ENCODE results near the gene GPRC5A. TPM values are rescaled to one million over a fixed set of nuclear protein-coding genes. Genes with fewer than 3 reads are reported as not detected.

Gene GPRC5A
- total and polyA plus RNA-seq, 7 donors: 2.1 to 75.5 (median 11.4) TPM

DNA sequence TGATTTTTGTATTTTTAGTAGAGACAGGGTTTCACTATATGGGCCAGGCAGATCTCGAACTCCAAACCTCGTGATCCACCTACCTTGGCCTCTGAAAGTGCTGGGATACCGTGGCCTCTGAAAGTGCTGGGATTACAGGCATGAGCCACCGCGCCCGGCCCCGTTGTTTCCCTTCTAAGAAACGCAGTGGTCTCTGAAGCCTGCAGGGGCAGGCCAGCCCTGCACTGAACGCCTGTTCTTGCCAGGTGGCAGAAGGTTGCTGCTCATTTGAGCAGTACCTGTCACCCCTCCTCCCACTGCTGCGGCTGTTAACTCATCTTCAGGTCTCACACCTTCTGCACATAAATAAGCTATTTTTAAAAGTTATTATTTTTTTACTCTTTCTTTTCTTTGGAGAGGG, 24.3 kb downstream of the GPRC5A start:
- H3K36me3 ChIP-seq: no peaks in the 10 kb centered on the region
- no peaks in the 10 kb centered on the region for H3K9me3 ChIP-seq
- WGBS, 2 donors: 83 to 87% methylated on average over 10 of the region's 10 CpGs
- no peak for TF ChIP-seq EP300 (IDR thresholded peaks at IDR 0.05)
- no peak for TF ChIP-seq POLR2A (IDR thresholded peaks at IDR 0.05)
- H3K4me1 ChIP-seq: peaks cover 0 to 3% (median 0%) of the 10 kb centered on the region in 4 donors
- no peak for DNase-seq
- no peak overlapping the region for H3K27ac ChIP-seq
- no peak overlapping the region for H3K4me3 ChIP-seq
- no peaks in the 10 kb centered on the region for H3K27me3 ChIP-seq
- intact Hi-C loops (cut with DNase I): loop anchor here (1.0 to 2.0 kb wide), 2 partner anchors 67 to 297 kb away; no protein-coding TSS in a partner anchor

- intact Hi-C loops (cut with DNase I): loop anchor here (1.0 to 2.0 kb wide), 2 partner anchors 66 to 296 kb away; no protein-coding TSS in a partner anchor
- H3K9me3 ChIP-seq: no peaks in the 10 kb centered on the region
- 25 to 34% methylated on average over 19 of the region's 19 CpGs for WGBS, 2 donors
Observed at GRCh38 chr12:12916135-12916944, 25.0 kb downstream of the GPRC5A start.

GRCh38 chr12:12917517-12917916, 26.2 kb downstream of the GPRC5A start:
- H3K27ac ChIP-seq: no peak overlapping the region
- TF ChIP-seq EP300 (IDR thresholded peaks at IDR 0.05): no peak
- no peak for TF ChIP-seq CTCF (IDR thresholded peaks at IDR 0.05)
- no peak overlapping the region for H3K4me3 ChIP-seq

More at GRCh38 chr12:12916135-12916944, 25.0 kb downstream of the GPRC5A start:
- Histone ChIP-seq H3K27ac (peak overlapping the region in 3 of 4 donors; percentile 31 to 50 (median 37)), H3K27me3 (no peaks in the 10 kb centered on the region), H3K4me1 (peaks cover 0 to 3% (median 0%) of the 10 kb centered on the region in 4 donors), H3K36me3 (no peaks in the 10 kb centered on the region), H3K4me3 (no peak overlapping the region)
- TF ChIP-seq POLR2AphosphoS5 (IDR thresholded peaks at IDR 0.05) (no peak), CTCF (IDR thresholded peaks at IDR 0.05) (peak; percentile 90 to 96 (median 93)), EP300 (IDR thresholded peaks at IDR 0.05) (no peak), POLR2A (IDR thresholded peaks at IDR 0.05) (no peak)
- DNase-seq: peak; percentile 91

DNA sequence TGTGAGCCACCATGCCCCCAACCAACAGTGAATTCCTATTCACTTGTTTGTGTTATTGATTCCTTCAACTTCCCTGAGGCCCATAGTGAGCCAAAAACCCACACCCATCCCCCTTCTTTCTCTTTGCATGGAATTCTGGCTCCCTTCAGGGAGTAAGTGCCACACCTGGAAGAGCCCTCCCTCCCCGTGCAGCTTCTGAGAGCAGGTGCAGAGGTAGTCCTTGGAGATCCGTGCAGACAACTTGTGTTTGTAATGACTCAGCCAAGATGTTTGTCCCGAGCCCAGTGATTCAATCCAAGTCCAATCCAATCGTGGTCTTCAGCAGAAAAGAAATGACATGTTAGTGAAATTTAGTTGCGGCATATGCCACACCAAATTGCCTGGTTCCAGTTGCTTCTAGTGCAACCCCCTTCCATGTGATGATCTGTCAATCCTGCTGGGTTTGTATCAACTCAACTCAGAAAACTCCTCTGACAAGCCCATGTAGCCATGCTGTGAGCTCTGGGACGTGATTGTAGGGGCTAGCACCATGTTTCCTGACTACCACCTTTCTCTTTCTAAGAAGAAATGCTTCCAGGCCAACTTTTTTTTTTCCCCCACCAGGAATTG, 27.5 kb downstream of the GPRC5A start:
- Histone ChIP-seq H3K9me3 (no peaks in the 10 kb centered on the region), H3K36me3 (no peaks in the 10 kb centered on the region), H3K27me3 (no peaks in the 10 kb centered on the region), H3K27ac (no peak overlapping the region), H3K4me3 (no peak overlapping the region), H3K4me1 (peaks cover 0 to 3% (median 0%) of the 10 kb centered on the region in 4 donors)
- WGBS, 2 donors: 39 to 64% methylated on average over 6 of the region's 6 CpGs
- no peak for TF ChIP-seq EP300 (IDR thresholded peaks at IDR 0.05)
- no peak for TF ChIP-seq POLR2A (IDR thresholded peaks at IDR 0.05)
- no peak for TF ChIP-seq POLR2AphosphoS5 (IDR thresholded peaks at IDR 0.05)
- no peak for TF ChIP-seq CTCF (IDR thresholded peaks at IDR 0.05)
- DNase-seq: no peak
- intact Hi-C loops (cut with DNase I): no loop called here

More at GRCh38 chr12:12917517-12917916, 26.2 kb downstream of the GPRC5A start:
- H3K9me3 ChIP-seq: no peaks in the 10 kb centered on the region
- no peaks in the 10 kb centered on the region for H3K27me3 ChIP-seq
- intact Hi-C loops (cut with DNase I): loop anchor here (2.0 kb wide), 1 partner anchor 65 kb away; no protein-coding TSS in a partner anchor
- peaks cover 0 to 3% (median 0%) of the 10 kb centered on the region in 4 donors for H3K4me1 ChIP-seq
- 94 to 97% methylated on average over 2 of the region's 2 CpGs for WGBS, 2 donors
- H3K36me3 ChIP-seq: no peaks in the 10 kb centered on the region
- no peak for DNase-seq

Measured in sigmoid colon (tissue), 7 donors.